IPS-18c (cell line): ENCODE results near the gene SHOX.
A peak's percentile ranks its signal among the peaks of the same experiment; 100 is the strongest.
"Not testable (repeated sequence)": the region's sequence is repeated elsewhere in the genome, so short reads cannot be mapped to it uniquely, and the experiment has no call there.

ENCODE experiments used
- H3K4me3 ChIP-seq: 2 replicates; pipeline ENCODE4 v1.7.0; 2013; ENCODE audit warnings: low read depth, mild to moderate bottlenecking, low read length, moderate library complexity; ENCODE audit not compliant: insufficient read depth
- H3K9me3 ChIP-seq: one replicate; pipeline ENCODE4 v1.6.1; 2013; ENCODE audit warnings: mild to moderate bottlenecking, low read length, moderate library complexity; ENCODE audit not compliant: control insufficient read depth, insufficient read depth

Gene SHOX

DNA sequence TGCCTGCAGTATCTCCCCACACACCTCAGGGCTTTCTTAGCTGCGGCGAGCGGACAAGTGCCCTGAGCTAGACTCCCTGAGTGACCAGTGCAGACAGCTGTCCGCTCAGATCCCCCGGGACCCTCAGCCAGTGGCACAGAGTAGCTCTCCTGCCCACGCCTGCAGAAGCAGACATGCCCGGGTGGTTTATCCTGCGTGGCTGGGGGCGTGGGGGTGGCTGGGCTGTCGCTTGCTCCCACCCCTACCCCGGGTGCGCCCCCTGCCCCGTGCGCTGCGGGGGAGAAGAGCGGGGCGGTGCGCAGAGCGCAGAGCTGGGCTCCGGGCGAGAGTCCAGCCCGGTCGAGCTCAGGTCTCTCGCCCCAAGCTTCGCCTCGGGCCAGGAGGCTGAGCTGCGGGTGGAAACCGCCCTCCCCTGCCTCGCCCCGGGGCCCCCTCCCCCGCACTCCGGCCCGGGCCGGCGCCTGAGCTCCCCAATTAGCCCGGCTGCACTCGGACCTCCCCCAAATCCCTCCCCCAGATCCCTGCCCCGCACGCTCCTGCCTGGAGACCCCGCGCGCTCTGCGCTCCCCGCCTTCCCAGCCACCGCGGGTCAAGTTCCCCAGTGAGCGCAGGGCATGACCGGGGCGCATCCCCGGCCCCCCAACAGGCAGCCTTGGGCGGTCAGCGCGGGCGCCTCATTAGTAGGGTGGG, 11.7 kb upstream of the SHOX start:
- H3K4me3 ChIP-seq = no peak overlapping the region

DNA sequence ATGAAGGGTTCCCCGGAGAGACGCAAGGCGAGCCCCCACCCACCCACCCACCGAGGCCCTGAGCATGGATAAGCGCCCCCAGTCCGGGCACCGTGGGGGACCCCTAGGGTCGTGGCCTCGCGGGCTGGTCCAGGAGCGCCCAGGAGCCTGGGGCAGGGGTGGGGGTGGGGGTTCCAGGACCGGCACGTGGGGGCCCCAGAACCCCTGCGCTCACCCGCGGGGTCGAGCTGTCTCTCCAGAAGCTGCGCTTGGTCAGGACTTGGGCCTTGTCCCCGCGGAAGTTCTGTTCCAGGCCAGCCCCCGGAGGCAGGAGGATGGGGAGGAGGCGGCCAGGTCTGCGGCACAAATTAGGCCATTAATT, 11.2 kb upstream of the SHOX start:
- no peak overlapping the region; the same call in 1 of the 2 replicates for H3K4me3 ChIP-seq
- H3K9me3 ChIP-seq = peaks cover 16% of the 10 kb centered on the region

More for the DNA sequence above, 11.7 kb upstream of the SHOX start:
- peaks cover 17% of the 10 kb centered on the region for H3K9me3 ChIP-seq

DNA sequence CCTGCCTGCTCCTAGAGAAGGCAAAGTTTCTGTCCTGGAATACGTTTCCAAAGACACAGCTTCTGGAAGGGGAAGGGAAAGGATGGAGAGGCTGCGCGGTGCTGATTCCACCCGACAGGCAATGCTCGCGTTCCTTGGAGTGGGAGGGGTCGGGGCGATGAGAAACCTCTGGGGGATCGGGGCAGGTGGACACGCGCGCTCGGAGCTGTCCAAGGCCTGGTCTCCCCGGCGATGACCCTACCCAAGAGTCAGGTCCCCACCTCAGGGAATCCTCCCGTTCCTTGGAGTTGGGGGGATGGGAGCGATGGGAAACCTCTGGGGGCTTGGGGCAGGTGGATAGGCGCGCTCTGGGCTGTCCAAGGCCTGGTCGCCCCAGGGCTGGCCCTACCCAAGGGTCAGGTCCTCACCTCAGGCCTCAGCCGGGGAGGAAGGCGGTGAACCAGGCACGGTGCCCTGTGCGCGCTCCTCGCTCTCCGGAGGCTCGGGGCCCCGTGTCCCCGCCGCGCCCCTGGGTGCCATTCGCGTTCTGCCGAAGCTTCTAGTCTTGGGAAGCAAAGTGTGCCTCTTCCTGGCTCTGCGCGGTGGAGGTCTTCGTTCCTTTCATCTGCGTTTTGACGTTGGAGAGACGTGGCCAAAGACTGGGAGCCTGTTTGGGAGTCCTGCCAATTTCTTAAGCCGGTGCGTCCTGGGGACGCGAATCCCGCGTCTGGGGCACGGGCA, 10.6 kb upstream of the SHOX start:
- Histone ChIP-seq H3K4me3 (no peak overlapping the region; the same call in 1 of the 2 replicates), H3K9me3 (peaks cover 17% of the 10 kb centered on the region)

DNA sequence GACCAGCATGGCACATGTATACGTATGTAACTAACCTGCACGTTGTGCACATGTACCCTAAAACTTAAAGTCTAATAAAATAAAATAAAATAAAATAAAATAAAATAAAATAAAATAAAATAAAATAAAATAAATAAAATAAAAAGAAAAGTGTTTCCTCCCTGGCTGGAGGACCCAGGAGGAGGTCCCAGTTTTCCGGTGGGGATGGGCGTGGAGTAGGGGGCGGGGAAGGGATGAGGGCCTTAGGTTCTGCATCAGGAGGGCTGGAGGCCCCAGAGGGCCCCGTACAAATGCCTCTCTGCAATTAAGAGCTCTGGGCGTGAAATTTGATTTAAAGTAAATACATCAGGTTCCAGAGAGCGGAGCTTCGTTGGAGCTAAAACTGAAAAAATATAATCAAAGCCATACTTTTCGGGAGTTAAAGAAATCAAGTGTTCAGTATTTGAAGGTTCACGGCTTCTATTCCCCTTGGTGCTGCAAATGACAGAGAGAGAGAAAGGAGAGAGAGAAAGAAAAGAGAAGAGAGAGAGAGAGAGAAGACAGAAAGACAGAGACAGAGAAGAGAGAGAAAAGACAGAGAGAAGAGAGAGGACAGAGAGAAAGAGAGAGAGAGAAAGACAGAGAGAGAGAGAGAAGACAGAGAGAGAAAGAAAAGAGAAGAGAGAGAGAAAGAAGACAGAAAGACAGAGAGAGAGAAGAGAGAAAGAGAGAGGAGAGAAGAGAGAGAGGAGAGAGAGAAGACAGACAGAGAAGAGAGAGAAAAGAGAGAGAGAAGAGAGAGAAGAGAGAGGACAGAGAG, 8.7 kb upstream of the SHOX start:
- Histone ChIP-seq H3K9me3 (peaks cover 19% of the 10 kb centered on the region), H3K4me3 (no peak overlapping the region)

DNA sequence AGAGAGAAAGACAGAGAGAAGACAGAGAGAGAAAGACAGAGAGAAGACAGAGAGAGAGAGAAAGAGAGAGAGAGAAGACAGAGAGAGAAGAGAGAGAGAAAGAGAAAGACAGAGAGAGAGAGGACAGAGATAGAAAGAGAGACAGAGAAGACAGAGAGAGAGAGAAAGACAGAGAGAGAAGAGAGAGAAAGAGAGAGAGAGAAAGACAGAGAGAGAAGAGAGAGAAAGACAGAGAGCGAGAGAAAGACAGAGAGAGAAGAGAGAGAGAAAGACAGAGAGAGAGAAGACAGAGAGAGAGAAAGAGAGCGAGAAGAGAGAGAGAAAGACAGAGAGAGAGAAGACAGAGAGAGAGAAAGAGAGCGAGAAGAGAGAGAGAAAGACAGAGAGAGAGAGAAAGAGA, 7.8 kb upstream of the SHOX start:
- H3K4me3 ChIP-seq = not testable (repeated sequence)
- H3K9me3 ChIP-seq = peaks cover 22% of the 10 kb centered on the region

DNA sequence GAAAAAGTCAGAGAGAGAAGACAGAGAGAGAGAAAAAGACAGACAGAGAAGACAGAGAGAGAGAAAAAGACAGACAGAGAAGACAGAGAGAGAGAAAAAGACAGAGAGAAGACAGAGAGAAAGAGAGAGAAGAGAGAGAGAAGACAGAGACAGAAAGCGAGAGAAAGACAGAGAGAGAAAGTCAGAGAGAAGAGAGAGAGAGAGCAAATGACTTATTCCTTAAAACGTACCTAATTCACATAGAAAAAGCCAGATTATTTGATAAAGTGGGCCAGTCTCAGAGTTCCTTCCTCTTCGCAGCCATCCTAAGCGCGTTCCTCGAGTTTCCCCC, 7.4 kb upstream of the SHOX start:
- no peak overlapping the region for H3K4me3 ChIP-seq
- H3K9me3 ChIP-seq = peaks cover 24% of the 10 kb centered on the region

DNA sequence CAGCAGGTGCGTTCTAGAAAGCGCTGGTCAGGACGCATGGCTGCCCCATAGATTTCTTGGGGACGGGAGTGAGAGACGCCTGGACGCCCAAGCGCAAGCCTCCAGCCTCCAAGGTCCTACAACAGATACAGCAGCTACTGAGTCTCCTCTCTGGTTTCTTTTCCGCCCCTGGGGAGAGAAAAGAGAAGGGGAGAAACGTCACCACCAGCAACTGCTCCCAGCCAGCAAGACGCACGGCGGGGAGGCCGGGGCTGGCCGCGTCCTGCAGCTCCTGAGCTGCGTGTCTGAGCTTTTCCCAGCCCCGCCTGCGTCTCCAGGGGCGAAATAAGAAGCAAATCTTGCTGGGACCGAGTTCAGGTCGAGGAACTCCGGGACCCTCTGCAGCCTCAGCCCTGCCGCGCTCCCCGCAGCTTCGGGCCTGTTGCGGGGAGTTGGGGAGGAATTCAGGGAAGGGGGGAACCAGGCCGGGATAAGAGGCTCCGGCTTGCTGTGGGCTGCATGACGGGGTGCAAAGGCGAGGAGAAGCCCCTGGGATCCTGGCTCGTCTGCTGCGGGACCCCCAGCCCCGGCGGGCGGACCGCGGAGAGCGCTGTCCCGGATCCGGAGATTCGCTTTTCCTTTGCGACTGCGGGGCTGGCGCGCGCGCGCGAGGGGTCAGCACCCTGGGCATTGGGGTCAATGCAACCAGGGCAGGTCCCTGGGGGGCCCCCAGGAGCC, 6.8 kb upstream of the SHOX start:
- H3K9me3 ChIP-seq = peaks cover 24% of the 10 kb centered on the region
- H3K4me3 ChIP-seq = peak overlapping the region; percentile 28; the same call in 1 of the 2 replicates

DNA sequence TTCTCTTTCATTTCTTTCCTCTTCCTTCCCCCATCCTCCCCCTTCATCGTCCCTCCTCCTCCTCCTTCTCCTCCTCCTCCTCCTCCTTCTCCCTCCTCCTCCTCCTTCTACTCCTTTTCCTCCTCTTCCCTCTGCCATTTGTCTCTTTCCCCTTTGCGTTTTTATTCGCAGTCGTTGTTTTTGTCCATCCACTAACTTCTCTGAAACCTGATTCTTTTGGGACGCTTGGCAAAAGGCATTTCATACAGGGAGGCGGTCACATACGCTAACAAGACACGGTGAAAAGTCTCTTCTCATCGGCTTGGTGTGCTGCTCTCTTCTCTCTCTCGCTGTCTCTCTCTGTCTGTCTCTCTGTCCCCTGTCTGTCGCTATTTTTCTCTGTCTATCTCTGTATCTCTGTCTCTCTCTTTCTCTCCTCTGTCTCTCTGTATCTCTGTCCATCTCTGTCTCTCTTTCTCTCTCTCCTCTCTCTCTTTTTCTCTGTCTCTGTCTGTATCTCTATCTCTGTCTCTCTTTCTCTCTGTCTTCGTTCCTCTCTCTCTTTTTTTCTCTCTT, 5.4 kb upstream of the SHOX start:
- peaks cover 22% of the 10 kb centered on the region for H3K9me3 ChIP-seq
- H3K4me3 ChIP-seq = no peak overlapping the region

DNA sequence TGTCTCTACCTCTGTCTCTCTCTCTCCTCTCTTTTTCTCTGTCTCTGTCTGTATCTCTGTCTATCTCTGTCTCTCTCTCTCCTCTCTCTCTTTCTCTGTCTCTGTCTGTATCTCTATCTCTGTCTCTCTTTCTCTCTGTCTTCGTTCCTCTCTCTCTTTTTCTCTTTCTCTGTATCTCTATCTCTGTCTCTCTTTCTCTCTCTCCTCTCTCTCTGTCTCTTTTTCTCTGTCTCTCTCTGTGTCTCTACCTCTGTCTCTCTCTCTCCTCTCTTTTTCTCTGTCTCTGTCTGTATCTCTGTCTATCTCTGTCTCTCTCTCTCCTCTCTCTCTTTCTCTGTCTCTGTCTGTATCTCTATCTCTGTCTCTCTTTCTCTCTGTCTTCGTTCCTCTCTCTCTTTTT, 4.5 kb upstream of the SHOX start:
- H3K9me3 ChIP-seq = peaks cover 21% of the 10 kb centered on the region
- not testable (repeated sequence) for H3K4me3 ChIP-seq

DNA sequence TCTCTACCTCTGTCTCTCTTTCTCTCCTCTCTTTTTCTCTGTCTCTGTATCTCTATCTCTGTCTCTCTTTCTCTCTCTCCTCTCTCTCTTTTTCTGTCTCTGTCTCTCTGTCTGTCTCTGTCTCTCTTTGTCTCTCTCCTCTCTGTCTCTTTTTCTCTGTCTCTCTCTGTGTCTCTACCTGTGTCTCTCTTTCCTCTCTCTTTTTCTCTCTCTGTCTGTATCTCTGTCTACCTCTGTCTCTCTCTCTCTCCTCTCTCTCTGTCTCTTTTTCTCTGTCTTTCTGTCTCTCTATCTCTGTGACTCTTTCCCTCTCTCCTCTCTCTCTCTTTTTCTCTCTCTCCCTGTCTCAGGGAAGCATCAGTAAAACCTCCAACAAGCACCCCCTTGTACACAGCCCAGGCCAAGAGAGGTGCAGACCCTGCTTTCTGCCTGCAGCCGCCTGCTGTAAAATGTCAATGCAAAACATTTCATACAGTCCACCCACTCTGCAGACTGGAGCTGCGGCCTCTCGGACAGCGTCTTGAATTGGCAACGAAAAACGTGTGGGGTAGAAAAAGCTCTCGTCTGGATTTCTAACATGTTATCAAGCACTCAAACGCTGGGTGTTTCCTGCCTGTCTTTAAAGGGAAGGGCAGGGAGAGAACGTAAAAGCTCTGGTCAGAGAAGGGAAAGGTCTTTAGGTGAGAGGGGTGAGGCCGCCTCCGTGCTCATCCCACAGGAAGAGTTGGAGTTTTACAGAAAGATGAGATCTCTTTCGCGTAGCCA, 3.7 kb upstream of the SHOX start:
- Histone ChIP-seq H3K9me3 (peaks cover 19% of the 10 kb centered on the region), H3K4me3 (no peak overlapping the region)

DNA sequence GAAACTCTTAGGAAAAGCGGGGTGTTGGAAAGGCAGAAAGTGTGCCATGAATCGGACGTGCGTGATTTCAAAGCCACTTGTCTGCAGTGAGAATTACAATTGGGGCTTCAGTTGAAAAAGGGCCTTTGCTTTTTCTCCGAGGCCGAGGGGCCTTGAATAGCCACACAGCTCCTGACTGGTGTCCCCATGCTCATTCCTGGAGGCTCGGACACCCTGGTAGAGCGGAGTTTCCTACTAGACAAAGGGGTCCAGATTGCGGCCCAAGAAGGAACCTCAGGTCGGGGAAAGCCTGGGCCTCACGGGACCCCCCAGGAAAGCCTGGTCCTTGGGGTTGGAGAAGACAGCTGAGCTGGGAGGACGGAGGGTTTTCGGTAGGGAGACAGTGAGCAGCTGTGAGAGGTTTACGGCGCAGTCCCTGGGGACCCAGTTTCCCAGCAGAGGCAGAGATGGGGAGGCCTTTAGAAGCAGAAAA, 3.0 kb upstream of the SHOX start:
- Histone ChIP-seq H3K9me3 (peaks cover 19% of the 10 kb centered on the region), H3K4me3 (no peak overlapping the region)

DNA sequence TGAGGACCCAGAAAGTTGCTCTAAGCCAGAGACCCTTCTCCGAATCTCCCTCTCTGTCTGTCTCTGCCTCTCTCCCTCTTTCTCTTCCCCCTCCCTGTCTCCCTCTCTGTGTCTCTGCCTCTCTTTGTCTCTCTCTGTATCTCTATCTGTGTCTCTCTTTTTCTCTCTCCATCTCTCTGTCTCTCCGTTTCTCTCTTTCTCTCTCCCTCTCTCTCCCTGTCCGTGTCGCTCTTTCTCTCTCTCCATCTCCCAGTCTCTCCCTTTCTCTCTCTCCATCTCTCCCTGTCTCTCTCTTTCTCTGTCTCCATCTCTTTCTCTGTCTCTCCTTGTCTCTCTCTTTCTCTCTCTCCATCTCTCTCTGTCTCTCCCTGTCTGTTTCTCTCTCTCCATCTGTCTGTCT, 2.6 kb upstream of the SHOX start:
- H3K9me3 ChIP-seq = peaks cover 19% of the 10 kb centered on the region
- H3K4me3 ChIP-seq = no peak overlapping the region

DNA sequence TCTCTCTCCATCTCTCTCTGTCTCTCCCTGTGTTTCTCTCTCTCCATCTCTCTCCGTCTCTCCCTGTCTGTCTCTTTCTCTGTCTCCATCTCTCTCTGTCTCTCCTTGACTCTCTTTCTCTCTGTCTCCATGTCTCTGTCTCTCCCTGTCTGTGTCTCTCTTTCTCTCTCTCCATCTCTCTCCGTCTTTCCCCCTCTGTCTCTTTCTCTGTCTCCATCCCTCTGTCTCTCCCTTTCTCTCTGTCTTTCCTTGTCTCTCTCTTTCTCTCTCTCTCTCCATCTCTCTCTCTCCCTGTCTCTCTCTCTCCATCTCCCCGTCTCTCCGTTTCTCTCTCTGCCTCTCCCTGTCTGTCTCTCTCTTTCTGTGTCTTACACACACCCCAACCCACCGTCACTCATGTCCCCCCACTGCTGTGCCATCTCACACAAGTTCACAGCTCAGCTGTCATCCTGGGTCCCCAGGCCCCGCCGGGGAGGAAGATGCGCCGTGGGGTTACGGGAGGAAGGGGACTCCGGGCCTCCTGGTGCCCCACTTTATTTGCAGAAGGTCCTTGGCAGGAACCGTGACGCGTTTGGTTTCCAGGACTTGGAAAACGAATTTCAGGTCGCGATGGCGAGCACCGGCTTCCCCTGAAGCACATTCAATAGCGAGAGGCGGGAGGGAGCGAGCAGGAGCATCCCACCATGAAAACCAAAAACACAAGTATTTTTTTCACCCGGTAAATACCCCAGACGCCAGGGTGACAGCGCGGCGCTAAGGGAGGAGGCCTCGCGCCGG, 1.2 kb upstream of the SHOX start:
- peaks cover 23% of the 10 kb centered on the region for H3K9me3 ChIP-seq
- no peak overlapping the region for H3K4me3 ChIP-seq

DNA sequence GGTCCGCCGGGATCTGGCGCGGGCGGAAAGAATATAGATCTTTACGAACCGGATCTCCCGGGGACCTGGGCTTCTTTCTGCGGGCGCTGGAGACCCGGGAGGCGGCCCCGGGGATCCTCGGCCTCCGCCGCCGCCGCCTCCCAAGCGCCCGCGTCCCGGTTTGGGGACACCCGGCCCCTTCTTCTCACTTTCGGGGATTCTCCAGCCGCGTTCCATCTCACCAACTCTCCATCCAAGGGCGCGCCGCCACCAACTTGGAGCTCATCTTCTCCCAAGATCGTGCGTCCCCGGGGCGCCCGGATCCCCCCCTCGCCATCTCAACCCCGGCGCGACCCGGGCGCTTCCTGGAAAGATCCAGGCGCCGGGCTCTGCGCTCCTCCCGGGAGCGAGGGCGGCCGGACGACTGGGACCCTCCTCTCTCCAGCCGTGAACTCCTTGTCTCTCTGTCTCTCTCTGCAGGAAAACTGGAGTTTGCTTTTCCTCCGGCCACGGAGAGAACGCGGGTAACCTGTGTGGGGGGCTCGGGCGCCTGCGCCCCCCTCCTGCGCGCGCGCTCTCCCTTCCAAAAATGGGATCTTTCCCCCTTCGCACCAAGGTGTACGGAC, 482 bp upstream of the SHOX start:
- Histone ChIP-seq H3K9me3 (peaks cover 24% of the 10 kb centered on the region), H3K4me3 (peak overlapping the region; percentile 36; the same call in 1 of the 2 replicates)

DNA sequence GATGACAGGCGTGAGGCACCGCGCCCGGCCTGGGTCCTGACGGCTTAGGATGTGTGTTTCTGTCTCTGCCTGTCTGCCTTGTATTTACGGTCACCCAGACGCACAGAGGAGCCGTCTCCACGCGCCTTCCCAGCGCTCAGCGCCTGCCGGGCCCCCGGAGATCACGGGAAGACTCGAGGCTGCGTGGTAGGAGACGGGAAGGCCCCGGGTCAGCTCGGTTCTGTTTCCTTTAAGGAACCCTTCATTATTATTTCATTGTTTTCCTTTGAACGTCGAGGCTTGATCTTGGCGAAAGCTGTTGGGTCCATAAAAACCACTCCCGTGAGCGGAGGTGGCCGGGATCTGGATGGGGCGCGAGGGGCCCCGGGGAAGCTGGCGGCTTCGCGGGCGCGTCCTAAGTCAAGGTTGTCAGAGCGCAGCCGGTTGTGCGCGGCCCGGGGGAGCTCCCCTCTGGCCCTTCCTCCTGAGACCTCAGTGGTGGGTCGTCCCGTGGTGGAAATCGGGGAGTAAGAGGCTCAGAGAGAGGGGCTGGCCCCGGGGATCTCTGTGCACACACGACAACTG, 1.3 kb downstream of the SHOX start:
- Histone ChIP-seq H3K4me3 (no peak overlapping the region), H3K9me3 (peaks cover 29% of the 10 kb centered on the region)
